ENCODE data around the gene CALCOCO2.

Gene CALCOCO2

GRCh38 chr17:48873696-48874443, 43.0 kb downstream of the CALCOCO2 start:
- DNase-seq, result no peak

- DNase-seq, result no peak
These were observed 48.4 kb downstream of the CALCOCO2 start for GRCh38 chr17:48878920-48879898.

- DNase-seq, result no peak
These were observed 51.4 kb downstream of the CALCOCO2 start for GRCh38 chr17:48882272-48882671.

GRCh38 chr17:48883171-48883570, 52.3 kb downstream of the CALCOCO2 start:
- DNase-seq, result no peak

- DNase-seq, result no peak
These were observed 59.3 kb downstream of the CALCOCO2 start for GRCh38 chr17:48890086-48890485.

GRCh38 chr17:48892940-48893645, 62.3 kb downstream of the CALCOCO2 start:
- no peak for DNase-seq

GRCh38 chr17:48893646-48894508, 63.0 kb downstream of the CALCOCO2 start:
- DNase-seq, result no peak

GRCh38 chr17:48894886-48895285, 64.1 kb downstream of the CALCOCO2 start:
- no peak for DNase-seq

GRCh38 chr17:48901241-48901640, 70.4 kb downstream of the CALCOCO2 start:
- DNase-seq, result no peak

- no peak for DNase-seq
These were observed 72.6 kb downstream of the CALCOCO2 start for GRCh38 chr17:48903401-48903800.

- DNase-seq, result no peak
These were observed 73.6 kb downstream of the CALCOCO2 start for GRCh38 chr17:48904428-48904827.

- no peak for DNase-seq
These were observed 75.2 kb downstream of the CALCOCO2 start for GRCh38 chr17:48905987-48906515.

- DNase-seq, result no peak
These were observed 76.8 kb downstream of the CALCOCO2 start for GRCh38 chr17:48907713-48908046.

- peak; percentile 98 for DNase-seq
These were observed 77.4 kb downstream of the CALCOCO2 start, which contains the start of gene UBE2Z for GRCh38 chr17:48908047-48908843. UBE2Z (plus strand) TSS chr17:48908407; CDS start chr17:48908504, 97 bp downstream.

GRCh38 chr17:48908853-48909394, 78.1 kb downstream of the CALCOCO2 start:
- peak; percentile 94 for DNase-seq

GRCh38 chr17:48909783-48910182, 78.9 kb downstream of the CALCOCO2 start:
- DNase-seq, result no peak

GRCh38 chr17:48910370-48910769, 79.5 kb downstream of the CALCOCO2 start:
- no peak for DNase-seq

GRCh38 chr17:48912476-48912875, 81.6 kb downstream of the CALCOCO2 start:
- DNase-seq, result no peak

Data from left hindlimb (tissue), 1 donor.